OCI-LY3 (cell line): Measurements from ENCODE around the gene RABL6.
A peak's percentile ranks its signal among the peaks of the same experiment; 100 is the strongest.
"Not testable (repeated sequence)": the region's sequence is repeated elsewhere in the genome, so short reads cannot be mapped to it uniquely, and the experiment has no call there.

ENCODE experiments used
- H2AFZ ChIP-seq: fragments of 200-600, 300-600 bp; shearing (Covaris generic); 2 replicates; pipeline ENCODE4 v1.6.0; 2014; ENCODE audit warnings: antibody characterized with exemption, low read depth, low read length
- H3K27ac ChIP-seq: fragments of 200-600, 300-600 bp; sonication (generic); 2 replicates; pipeline ENCODE4 v1.5.1; 2014; ENCODE audit warnings: mild to moderate bottlenecking, low read length, moderate library complexity, mixed read lengths
- H3K27me3 ChIP-seq: fragments of 200-600, 300-600 bp; sonication (generic); 2 replicates; pipeline ENCODE4 v1.6.1; 2014; ENCODE audit warnings: low read depth, low read length, mixed read lengths
- H3K36me3 ChIP-seq: fragments of 200-600, 300-600 bp; sonication (generic); replicated peaks from 2 replicates; pipeline ENCODE3; 2014; ENCODE audit warnings: low read depth, low read length, mixed read lengths
- H3K4me1 ChIP-seq: fragments of 300-600, 200-600 bp; sonication (generic); 2 replicates; pipeline ENCODE4 v1.6.1; 2014; ENCODE audit warnings: low read length, mixed read lengths
- H3K4me2 ChIP-seq: fragments of 200-600, 300-600 bp; sonication (generic); 2 replicates; pipeline ENCODE4 v1.6.1; 2014; ENCODE audit warnings: low read length, mixed read lengths
- H3K4me3 ChIP-seq: fragments of 300-600, 200-600 bp; sonication (generic); 2 replicates; pipeline ENCODE4 v1.5.1; 2014; ENCODE audit warnings: antibody characterized with exemption, mild to moderate bottlenecking, low read length, moderate library complexity
- H3K79me2 ChIP-seq: fragments of 300-600, 200-600 bp; shearing (Covaris generic); 2 replicates; pipeline ENCODE4 v1.6.1; 2014; ENCODE audit warnings: mild to moderate bottlenecking, low read length, mixed read lengths
- H3K9ac ChIP-seq: fragments of 300-600, 200-600 bp; shearing (Covaris generic); 2 replicates; pipeline ENCODE4 v1.6.0; 2014; ENCODE audit warnings: mild to moderate bottlenecking, low read length, moderate library complexity
- H3K9me3 ChIP-seq: fragments of 200-600, 300-600 bp; shearing (Covaris generic); 2 replicates; pipeline ENCODE4 v1.6.1; 2014; ENCODE audit warnings: low read length, mixed read lengths; ENCODE audit not compliant: insufficient read depth
- H4K20me1 ChIP-seq: fragments of 200-600, 300-600 bp; sonication (generic); 2 replicates; pipeline ENCODE4 v1.6.1; 2016; ENCODE audit warnings: low read length, mixed read lengths; ENCODE audit not compliant: insufficient read depth
- CTCF ChIP-seq: fragments of 200-600, 300-600 bp; sonication (generic); IDR thresholded peaks from 2 replicates; pipeline ENCODE4 v1.5.1; 2014; ENCODE audit warnings: antibody characterized with exemption, low read length, low read depth
- EZH2phosphoT487 ChIP-seq: fragments of 200-600 bp; shearing (Covaris generic); IDR thresholded peaks from 2 replicates; pipeline ENCODE4 v1.6.1; 2018; ENCODE audit warnings: antibody characterized with exemption, mixed run types, low read depth

The RABL6 gene

GRCh38 chr9:136760424-136760823 is 47.3 kb upstream of the RABL6 start:
- Histone ChIP-seq H3K27me3 (peaks cover 8% of the 10 kb centered on the region; the same call in 1 of the 2 replicates), H3K4me3 (no peak overlapping the region), H3K36me3 (no peaks in the 10 kb centered on the region), H4K20me1 (no peaks in the 10 kb centered on the region), H2AFZ (no peak overlapping the region), H3K9ac (no peak overlapping the region), H3K4me2 (no peak overlapping the region), H3K4me1 (peaks cover 5% of the 10 kb centered on the region; the same call in 1 of the 2 replicates), H3K27ac (no peak overlapping the region), H3K79me2 (no peaks in the 10 kb centered on the region), H3K9me3 (no peaks in the 10 kb centered on the region)
- TF ChIP-seq EZH2phosphoT487 (no peak), CTCF (no peak)

DNA sequence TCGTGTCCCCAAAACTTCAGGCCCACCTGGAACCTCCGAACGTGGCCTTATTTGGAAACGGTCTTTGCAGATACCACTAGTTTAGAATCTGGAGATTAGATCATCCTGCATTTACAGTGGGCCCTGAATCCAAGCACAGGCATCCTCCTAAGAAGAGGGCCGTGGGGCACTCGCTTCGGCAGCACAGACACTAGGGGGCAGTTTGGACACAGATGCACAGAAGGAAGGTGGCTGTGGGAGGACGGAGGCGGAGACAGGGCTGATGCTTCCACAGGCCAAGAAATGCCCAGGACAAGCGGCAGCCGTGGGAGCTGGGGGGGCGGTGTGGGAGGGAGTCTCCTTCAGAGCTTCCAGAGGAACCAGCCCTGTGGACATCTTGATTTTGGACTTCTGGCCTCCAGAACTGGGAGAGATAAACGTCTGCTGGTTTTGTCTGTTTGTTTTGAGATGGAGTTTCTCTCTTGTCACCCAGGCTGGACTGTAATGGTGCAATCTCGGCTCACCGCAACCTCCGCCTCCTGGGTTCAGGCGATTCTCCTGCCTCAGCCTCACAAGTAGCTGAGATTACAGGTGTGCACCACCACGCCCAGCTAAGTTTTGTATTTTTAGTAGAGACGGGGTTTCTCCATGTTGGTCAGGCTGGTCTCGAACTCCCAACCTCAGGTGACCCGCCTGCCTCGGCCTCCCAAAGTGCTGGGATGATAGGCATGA is 46.8 kb upstream of the RABL6 start:
- H3K36me3 ChIP-seq, H4K20me1 ChIP-seq, H2AFZ ChIP-seq, H3K4me3 ChIP-seq, H3K79me2 ChIP-seq, H3K27ac ChIP-seq, H3K9me3 ChIP-seq, H3K27me3 ChIP-seq, H3K9ac ChIP-seq, H3K4me2 ChIP-seq, H3K4me1 ChIP-seq: not testable (repeated sequence)
- peak; percentile 62 for TF ChIP-seq CTCF

DNA sequence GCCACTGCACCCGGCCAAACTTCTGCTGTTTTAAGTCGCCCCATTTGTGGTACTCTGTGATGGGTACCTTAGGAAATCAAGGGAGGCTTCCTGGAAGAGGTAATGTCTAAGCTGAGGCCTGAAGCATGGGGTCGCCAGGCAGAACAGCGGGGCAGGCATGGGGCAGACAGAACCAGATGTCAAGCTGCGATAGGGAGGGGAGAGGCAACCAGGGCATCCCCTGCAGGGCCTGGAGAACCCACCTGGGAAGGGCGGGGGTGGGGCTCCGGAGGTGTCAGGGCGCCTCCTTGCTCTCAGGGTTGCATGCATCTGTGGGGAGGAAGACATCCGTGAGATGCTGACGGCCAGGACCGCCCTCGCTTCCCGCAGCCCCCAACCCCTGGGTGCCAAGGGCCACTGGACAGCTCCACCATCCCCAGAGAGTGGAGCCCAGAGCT is 46.2 kb upstream of the RABL6 start:
- Histone ChIP-seq H3K36me3 (no peaks in the 10 kb centered on the region), H3K4me1 (peaks cover 11% of the 10 kb centered on the region; the same call in 1 of the 2 replicates), H3K9ac (no peak overlapping the region), H3K79me2 (no peaks in the 10 kb centered on the region), H3K9me3 (no peaks in the 10 kb centered on the region), H2AFZ (no peak overlapping the region), H3K4me2 (no peak overlapping the region), H3K27me3 (peaks cover 9% of the 10 kb centered on the region; the same call in 1 of the 2 replicates), H3K4me3 (no peak overlapping the region), H3K27ac (no peak overlapping the region), H4K20me1 (no peaks in the 10 kb centered on the region)
- TF ChIP-seq EZH2phosphoT487 (no peak), CTCF (no peak)

- H3K4me3 ChIP-seq = no peak overlapping the region
- H3K9ac ChIP-seq = no peak overlapping the region
- peaks cover 16% of the 10 kb centered on the region for H3K4me1 ChIP-seq
Measured at GRCh38 chr9:136762221-136762691, 45.5 kb upstream of the RABL6 start.

More at GRCh38 chr9:136762221-136762691, 45.5 kb upstream of the RABL6 start:
- no peak overlapping the region for H2AFZ ChIP-seq
- H3K27me3 ChIP-seq = peaks cover 9% of the 10 kb centered on the region; the same call in 1 of the 2 replicates
- H3K36me3 ChIP-seq = no peaks in the 10 kb centered on the region
- TF ChIP-seq EZH2phosphoT487 = no peak
- no peak for TF ChIP-seq CTCF
- no peak overlapping the region for H3K27ac ChIP-seq
- no peaks in the 10 kb centered on the region for H4K20me1 ChIP-seq
- no peak overlapping the region for H3K4me2 ChIP-seq
- H3K9me3 ChIP-seq = no peaks in the 10 kb centered on the region
- H3K79me2 ChIP-seq = no peaks in the 10 kb centered on the region
